ENCODE measurements around the gene CRB2.

CRB2 gene

GRCh38 chr9:123365881-123366528 lies 10.0 kb downstream of the CRB2 start:
- no peak for DNase-seq

- DNase-seq: no peak
Observed at GRCh38 chr9:123368023-123368422, 12.0 kb downstream of the CRB2 start.

GRCh38 chr9:123368536-123369153 lies 12.6 kb downstream of the CRB2 start:
- no peak for DNase-seq

GRCh38 chr9:123369296-123369695 lies 13.3 kb downstream of the CRB2 start:
- DNase-seq: no peak

- no peak for DNase-seq
Observed at GRCh38 chr9:123370108-123370507, 14.1 kb downstream of the CRB2 start.

GRCh38 chr9:123370526-123371227 lies 14.7 kb downstream of the CRB2 start:
- no peak for DNase-seq

- no peak for DNase-seq
Observed at GRCh38 chr9:123371228-123371584, 15.2 kb downstream of the CRB2 start.

- no peak for DNase-seq
Observed at GRCh38 chr9:123371805-123372590, 16.0 kb downstream of the CRB2 start.

- DNase-seq: no peak
Observed at GRCh38 chr9:123372766-123373446, 16.9 kb downstream of the CRB2 start.

- DNase-seq: no peak
Observed at GRCh38 chr9:123373447-123373923, 17.5 kb downstream of the CRB2 start.

GRCh38 chr9:123373946-123374345 lies 17.9 kb downstream of the CRB2 start:
- DNase-seq: no peak

GRCh38 chr9:123375469-123376132 lies 19.6 kb downstream of the CRB2 start:
- no peak for DNase-seq

GRCh38 chr9:123376218-123377071 lies 20.4 kb downstream of the CRB2 start:
- DNase-seq: no peak

GRCh38 chr9:123377211-123377971 lies 21.4 kb downstream of the CRB2 start:
- DNase-seq: no peak

- no peak for DNase-seq
Observed at GRCh38 chr9:123378025-123378424, 22.0 kb downstream of the CRB2 start.

- DNase-seq: no peak
Observed at GRCh38 chr9:123378956-123379660, 23.1 kb downstream of the CRB2 start.

- no peak for DNase-seq
Observed at GRCh38 chr9:123380852-123381705, 25.1 kb downstream of the CRB2 start.

GRCh38 chr9:123382653-123383511 lies 26.9 kb downstream of the CRB2 start:
- DNase-seq: no peak
